OCI-LY3 (cell line): ENCODE measurements around the gene CYP8B1.

Experiments used
- CTCF ChIP-seq: fragments of 200-600, 300-600 bp; sonication (generic); IDR thresholded peaks from 2 replicates; pipeline ENCODE4 v1.5.1; 2014; ENCODE audit warnings: antibody characterized with exemption, low read length, low read depth
- EZH2phosphoT487 ChIP-seq: fragments of 200-600 bp; shearing (Covaris generic); IDR thresholded peaks from 2 replicates; pipeline ENCODE4 v1.6.1; 2018; ENCODE audit warnings: antibody characterized with exemption, mixed run types, low read depth

DNA sequence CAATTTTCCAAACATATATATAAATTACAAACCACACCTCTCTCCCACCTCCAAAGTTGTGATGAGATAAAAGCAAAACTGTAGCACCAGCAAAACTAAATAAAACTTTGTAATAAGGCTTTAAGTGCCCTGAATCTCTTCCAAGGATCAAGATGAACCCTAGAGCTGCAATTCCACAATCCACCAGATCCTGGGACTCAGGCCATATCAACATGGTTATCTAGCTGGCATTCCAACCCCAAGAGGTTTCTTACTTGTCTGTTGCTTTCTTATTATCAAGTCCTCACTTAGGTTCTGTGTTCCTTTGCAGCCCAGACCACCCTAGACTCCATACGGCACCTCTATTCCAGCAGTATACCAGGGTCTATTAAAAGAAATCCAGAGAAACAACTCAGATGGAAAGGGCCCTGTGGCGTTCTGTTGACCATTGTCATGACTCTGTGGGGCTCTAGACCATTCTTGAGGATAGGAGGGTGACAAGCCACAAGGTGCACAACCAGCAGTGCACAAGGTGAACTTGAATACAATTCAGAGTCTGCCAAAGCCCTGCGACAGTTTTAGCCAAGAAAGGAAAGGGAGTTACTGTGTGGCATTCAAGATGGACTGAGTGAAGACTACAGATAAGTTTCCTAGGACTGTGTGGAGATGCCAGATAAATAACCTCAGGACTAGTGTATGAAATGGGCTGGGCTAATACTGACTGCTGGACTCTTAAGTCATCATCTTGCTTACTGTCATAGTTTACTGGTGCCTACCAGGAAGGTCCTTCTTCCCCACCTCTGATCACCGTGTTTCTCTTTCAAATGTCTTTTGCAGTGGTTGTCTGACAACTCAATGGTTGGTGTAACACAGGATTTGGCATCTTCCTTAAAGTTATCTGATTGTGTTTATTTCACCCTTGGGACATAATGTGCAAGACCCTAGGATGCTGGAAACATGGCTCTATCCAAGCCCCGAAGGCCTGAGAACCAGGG, 39.2 kb downstream of the CYP8B1 start:
- TF ChIP-seq CTCF (no peak), EZH2phosphoT487 (no peak)
